Activated naive CD4-positive, alpha-beta T cell treated with anti-CD3 and anti-CD28 coated beads, Interleukin-2, amount 50 U/mL, for 16 hours (primary cell): ENCODE data around the gene CA5A.
"Not testable (repeated sequence)": the region's sequence is repeated elsewhere in the genome, so short reads cannot be mapped to it uniquely, and the experiment has no call there.

Source experiments
- DNase-seq: peaks from one replicate; pipeline ENCODE4 v3.0.0-alpha.2; 2020

Gene CA5A

DNA sequence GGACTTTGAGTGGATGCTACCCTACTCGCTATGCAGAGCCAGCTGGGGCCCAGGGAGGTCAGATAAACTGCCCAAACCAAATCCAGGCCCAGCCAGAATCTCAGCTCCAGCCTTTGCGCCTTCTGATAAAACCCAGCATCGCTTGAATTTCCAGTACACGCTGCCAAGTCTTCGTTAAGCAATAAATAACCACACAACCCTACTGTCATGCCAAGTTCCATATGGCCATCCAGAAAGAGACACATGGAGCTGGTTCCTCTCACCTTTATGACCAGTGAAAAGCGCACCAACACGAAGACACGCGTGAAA, 73.0 kb downstream of the CA5A start:
- not testable (repeated sequence) for DNase-seq

DNA sequence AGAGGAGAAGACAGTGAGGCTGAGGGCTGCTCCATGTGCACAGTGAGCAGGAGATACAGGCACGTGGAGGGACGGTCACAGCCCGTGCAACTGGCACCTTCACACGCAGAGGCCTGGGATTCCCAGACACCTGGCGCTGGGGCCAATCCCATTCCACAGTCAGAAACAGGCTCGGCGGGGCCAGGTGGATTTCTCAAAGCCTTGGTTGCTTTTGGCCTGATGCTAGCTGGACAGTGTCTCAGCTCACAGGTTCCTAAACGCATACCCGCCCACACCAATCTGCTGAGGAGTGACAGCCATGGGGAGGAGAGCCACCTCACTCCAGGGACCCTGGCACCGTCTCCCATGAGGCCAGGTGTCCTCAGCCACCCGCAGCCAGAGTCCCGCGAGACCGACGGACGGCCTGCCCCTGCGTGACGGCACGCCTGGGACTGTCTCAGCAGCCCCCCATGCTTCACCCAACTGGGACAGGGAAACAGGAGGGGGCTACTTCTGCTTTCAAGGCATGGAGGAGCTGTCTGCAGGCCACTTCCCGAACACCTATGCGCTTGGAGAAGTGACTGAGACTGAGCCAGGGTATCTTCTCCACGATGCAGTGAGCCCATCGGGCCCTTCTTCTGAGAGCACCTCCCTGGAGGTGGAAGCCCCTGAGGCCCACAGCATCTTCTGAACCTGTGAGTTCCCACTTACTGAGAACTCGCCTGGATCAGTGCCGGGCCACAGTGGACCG, 73.6 kb downstream of the CA5A start:
- not testable (repeated sequence) for DNase-seq

DNA sequence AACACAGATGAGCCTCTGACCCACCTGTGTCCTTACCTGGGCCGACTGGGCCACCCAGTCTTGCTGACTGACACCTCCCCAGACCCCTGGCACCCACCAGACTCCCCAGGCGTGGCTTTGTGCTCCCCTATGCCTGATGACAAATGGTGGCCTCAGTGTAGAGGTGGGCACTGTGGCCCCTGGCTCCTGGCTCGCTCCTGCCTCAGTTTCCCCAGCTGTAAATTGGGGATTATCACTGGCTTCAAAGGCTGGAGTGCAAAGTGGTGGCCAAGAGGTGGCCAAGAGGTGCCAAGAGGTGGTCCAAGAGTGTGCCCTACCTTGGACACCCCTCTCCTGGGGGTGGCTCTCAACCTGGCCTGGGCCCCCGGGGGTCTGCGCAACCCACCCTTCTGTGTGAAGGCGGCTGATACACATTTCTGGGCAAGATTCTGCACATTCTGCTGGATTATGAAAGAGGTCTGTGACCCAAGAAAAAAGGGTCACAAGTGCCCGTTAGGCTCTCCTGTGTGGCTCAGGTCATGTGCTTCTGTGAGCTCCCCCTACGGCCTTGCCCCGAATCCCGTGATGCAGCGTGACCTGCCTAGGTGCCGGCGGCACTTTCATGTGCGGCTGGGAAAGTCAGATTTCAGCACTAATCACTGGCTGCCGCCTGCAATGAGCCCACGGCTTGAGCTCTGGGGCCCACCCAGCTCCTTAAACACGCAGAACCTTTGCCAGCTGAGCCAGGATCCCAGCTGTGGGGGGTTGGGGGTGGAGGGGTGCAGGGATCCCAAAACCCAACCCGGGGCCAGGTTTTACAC, 74.8 kb downstream of the CA5A start:
- not testable (repeated sequence) for DNase-seq

DNA sequence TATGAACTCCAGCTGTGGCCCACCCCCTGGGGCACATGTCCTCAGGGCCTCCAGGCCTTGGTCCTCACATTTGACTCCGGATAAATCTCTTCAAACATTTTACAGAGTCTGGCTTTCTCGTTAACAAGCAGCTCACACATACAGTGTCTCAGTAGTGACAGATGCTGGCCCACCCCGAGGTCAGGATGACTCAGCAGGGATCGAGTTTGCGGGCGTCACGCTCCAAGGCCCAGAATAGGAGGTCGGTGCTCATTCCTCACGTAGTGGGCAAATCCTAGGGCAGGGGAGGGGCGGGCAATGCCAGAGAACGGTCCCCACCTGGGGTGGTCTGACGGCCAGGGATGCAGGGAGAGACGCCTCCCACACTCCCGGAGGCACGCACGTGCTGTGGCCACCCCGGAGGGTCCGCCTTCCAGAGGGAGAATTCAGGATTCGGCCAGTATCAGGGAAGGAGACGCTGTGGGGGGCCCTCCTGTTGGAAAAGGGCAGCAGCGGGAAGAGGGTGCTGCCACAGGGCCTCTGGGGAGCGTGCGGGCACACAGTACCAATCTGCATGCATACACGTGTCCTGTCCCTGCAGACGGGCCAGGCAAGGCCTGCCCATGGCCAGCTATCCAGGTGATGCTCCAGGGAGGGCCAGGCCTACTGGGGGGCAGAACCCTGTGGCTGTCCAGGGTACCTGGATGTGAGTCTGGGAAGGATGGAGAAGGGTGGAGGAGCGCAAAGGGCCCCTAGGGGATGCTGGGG, 75.6 kb downstream of the CA5A start:
- no peak for DNase-seq

DNA sequence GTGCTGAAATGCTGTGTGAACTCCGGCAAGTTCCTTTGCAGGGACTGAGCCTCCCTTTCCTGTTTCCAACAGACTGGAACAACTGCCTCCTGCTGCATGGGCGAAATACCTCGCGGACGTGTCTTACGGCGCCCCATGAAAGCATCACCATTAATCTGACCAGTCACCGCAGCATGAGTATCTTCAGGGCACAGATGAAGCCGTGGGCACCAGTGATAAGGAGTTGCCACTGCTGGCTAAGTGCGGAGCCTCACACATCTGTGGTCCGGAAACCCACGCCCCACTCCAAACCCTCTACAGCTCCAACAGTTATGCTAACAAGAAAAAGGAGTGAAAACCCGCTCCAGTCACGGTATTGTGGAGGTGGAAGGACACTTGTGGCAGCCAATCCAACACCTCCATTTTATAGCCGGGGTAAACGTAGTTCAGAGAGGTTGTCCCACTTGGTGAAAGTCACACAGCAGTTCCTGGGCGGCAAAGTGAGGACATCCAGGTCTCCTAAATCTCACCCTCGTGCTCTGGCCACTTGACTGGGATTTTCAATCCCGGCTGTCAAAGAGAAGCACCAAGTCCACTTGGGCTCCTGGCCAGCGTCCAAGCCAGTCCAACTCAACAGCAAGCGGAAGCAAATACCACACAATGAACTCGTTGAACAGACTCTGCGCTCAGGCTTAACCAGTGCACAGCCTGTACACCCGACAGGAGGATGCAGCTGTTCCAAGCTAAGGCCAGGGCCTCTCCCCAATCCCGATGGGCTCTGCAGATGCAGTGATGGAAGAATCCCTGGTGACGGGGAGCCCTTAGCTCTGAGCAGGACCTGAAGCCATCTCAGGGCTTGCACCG, 78.0 kb downstream of the CA5A start:
- DNase-seq, result not testable (repeated sequence)

DNA sequence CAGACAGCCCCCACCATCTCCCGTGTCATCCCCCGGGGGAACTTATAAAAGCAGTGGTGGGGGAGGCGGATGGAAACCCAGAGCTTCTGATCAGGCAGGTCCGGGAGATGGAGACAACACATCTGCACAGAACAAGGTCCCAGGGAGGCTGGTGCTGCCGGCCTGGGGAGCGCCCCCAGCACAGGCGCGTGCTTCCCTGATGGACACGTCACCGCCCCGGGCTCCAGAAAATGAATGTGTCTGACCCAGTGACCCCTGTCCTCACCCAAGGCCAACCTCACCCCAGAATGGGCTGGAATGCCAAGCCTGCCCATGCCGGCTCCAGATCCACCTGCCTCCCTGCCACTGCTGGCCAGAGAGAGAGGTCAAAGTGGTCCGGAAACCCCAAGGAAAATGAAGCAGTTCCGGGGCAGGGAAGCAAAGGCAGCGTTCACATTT, 79.5 kb downstream of the CA5A start:
- DNase-seq, result no peak

DNA sequence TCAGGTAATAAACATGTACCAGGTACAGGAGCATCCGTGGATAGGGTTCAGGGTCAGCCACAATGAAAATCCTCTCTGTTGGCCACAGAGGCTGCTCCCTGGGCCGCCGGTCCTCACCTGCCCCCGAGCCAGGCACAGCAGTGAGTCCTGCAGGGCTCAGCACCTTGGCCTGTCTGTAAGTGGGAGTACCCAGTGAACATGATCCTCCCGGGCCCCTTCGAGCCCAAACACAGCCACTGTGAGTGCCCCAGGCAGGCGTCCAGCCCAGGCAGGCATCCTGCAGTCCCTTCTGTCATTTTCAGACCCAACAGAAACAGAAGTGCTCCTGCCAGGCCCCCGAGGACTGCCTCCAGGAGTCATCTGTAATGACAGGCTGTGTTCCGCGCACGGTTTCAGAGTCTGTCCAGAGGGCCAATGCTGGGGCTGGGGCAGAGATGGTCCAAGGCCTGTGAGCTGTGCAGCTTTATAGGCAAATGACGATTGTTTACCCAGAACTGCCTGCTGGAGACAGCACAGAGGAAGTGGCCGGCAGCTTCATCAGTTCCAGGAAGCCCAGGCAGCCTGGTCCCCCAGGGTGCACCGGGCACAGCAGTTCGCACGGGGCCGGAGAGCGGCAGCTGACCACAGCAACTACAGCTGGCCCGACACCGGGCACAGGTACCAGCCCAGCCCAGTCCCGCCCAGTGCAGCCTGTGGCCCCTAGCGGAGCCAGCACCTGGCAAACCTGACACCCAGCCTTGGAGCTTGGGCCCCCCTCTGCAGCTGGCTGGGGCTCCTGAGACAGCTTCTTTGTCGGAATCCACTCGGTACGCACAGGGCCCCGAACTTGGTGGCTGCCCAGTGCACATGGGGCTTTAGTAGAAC, 80.2 kb downstream of the CA5A start:
- DNase-seq, result no peak

DNA sequence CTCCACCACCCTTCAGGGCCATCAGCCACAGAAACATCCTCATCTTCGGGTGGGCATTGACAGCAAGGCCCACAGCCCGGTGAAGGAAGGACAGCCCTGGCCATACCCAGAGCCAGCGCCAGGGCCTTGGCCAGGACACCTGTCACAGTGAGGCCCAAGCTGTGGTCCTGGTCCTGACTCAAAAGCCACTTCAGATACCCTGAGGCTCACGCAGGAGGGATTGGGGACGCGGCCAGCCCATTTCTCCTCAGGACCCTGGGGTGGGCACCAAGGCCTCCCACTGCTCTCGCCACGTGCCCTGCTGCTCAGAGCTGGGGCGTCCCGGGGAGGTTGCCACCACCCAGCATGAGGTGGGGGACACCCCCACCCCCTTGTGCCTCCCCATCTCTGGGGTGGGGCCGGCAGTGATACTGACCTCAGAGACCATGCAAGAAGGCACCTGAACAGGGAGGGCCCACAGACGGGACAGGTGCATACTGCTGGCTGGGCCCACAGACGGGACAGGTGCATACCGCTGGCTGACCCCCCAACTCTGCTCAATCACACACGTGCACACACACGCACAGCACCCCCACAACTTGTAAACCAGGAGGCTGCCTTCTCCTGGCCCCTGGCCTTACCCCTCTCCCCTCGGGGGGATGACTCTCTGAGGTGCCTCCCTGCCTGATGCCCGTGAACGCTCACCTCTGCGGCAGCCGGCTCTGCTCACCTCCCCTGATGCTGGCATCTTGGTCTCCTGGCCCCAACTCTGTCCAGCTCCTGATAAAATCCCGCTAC, 81.2 kb downstream of the CA5A start:
- DNase-seq, result no peak

DNA sequence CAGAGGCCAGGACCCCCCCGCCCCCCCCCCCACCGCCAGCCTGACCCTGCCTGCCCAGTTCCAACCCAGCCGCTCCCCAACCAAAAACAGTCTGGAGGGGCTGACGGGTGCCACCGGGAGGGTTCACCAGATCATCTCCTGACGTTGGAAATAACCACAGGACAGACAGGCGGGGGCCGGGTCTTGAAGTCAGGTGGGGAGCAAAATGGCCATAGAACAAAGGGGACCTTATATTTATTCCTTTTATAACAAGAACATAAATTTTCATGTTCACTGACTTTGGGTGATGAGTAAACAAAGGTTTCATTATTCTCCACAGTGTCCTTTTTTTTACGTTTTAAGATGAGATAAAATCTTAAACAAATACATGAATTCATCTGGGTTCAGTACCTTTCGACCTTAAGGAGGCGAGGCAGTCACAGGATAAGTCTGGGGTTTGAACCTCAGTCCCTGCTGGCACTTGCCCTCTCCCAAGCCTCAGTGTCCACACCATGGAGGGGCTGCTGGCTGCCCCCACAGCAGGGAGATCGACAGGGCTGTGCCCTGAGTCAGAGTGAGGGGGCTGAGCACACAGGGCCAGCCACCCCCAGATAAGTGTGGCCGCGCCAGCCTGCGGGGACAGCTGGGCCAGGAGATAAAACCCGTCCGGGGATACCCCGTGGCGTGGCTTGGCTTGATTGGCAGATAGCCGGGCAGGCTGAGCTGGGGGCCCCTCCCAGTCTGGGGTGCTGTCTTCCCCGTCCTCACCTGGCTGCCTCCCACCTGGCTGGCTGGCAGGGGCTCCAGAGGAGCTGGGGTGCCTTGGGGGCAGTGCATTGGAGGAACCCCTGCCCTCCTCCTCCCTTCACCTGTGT, 82.0 kb downstream of the CA5A start:
- DNase-seq, result no peak

DNA sequence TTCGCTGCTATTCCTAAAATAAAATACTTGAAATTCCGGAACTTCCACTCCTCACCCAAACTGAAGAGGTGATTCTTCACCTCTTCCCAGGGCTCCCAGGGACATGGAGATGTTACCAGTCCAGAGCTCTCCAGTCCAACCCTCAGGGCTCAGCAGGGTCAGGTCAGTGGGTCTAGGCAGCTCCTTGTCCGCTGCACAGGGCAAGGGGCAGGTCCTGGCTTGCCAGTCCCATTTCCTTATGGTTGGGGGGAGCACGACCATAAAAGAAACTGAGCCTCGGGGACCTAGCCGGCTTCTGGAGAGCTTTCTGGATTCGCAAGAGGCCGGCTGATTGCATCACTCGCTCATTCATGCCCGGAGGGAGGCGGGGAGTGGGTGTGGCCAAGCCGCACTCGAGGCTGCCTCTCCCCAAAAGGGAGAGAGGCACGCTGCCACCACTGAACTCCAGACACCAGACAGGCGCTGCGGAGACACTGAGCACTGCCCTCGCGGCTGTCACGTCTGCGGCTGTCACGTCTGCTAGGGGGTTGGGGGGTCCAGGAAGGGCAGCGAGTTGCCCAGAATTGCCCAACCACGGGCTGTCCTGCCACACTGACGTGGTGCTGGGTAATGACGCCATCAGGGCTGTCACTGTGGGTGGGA, 82.8 kb downstream of the CA5A start:
- peak; percentile 86 for DNase-seq

DNA sequence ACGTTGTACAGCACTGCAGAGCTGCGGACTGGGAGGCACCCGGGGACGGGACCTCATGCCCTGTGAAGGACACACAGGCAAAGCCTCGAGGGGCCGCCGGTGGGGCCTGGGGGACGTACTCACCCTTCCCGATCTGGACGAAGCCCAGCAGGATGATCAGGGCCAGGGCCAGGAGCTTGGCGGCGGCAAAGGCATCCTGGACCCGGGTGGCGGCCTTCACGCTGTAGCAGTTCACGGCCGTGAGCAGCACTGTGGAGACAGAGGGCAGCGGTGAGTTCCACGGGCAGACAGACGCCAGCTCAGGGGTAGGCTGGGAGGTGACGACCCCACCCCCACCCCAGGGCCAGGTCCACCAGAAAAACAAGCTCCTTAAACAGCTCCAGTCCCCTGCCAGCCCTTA, 84.7 kb downstream of the CA5A start:
- DNase-seq, result no peak

DNA sequence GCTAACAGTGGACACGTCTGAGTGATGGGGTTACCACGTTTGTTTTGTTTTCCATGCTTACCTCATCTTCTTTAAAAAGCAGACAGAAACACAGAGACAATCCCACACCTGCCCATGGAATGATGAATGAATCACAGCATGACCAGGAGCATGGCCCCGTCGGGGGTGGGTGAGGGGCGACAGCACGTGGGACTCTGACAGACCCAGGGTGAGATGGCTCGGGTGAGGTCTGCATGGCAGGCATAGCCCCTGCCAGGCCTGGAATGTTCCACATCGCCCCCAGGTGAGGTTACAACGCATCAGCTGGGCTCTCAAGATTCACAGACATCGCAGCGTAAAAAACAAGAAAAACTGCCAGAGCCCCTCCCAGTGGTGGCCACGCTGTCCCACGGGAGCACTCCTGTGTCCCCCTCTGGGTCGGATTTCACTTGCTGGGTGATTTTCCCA, 85.2 kb downstream of the CA5A start:
- no peak for DNase-seq

DNA sequence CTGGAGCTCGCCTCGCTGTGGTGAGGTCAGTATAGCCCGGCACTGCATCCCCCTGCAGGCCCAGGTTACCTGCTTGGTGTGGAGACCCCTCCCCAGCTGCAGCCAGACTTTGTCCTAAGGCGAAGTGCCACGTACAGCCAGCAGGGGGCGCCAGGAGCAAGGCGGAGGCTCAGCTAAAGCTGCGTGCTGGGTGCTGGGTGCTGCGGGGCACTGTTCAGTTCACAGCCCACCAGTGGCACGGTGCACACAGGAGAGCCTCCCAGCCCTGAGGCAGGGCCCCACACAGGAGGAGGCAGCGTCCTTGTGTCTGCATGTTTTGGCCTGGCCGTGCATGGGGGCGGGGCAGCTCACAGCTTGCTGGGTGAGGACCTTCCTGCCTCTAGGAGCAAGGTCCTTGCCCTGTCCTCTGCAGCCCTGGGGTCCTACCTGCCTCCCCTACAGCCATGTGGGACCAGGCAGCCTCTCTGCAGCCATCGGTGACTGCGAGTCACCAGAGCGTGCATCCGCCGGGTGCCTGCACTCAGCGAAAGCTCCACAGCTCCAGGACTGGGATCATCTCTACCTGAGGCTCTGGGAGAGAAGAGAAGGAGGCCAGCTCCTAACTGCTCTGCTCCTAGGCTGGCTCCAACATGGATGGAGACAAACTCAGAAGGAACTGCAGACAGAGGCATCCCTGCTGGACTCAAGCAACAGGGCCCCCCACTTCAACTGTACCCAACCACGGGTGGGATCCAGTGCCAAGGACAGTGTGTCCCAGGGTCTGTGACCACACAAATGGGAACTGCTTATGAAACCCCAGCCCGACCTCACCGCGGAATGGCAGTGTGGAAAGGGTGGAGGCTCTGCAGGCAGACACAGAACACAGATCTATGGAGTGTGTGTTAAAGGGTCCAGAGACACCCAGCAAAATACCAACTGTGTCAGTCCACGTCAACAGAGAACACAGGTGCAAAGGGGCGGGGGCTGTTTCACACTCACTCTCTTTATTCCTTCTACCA, 86.0 kb downstream of the CA5A start:
- peak; percentile 71 for DNase-seq

DNA sequence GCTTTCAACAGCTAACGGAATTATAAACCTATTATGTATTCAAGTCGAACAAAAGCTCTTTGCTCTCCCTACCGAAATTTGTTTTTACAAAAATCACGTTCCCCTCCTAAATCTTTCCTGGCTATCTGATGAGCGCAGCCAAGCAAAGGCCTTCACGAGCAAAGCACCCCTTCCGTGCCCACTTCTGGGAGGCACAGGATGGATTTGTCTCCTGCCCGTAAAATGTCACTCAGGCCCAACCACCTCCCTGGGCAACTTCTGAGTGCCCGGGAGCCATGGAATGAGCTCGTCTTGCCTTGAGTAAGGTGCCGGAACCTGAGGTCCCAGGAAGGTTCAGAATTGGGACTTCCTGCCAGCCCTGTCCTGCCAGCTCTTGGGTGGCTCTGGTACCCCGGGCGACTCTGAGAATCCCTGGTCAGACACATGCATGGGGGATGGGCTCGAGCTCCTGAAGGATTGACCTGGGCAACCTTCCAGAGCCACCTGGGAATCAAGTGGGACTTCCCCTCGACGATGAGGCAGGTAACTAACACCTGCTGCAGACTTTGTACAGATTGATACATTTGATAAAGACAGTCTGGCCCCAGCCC, 86.8 kb downstream of the CA5A start:
- no peak for DNase-seq

DNA sequence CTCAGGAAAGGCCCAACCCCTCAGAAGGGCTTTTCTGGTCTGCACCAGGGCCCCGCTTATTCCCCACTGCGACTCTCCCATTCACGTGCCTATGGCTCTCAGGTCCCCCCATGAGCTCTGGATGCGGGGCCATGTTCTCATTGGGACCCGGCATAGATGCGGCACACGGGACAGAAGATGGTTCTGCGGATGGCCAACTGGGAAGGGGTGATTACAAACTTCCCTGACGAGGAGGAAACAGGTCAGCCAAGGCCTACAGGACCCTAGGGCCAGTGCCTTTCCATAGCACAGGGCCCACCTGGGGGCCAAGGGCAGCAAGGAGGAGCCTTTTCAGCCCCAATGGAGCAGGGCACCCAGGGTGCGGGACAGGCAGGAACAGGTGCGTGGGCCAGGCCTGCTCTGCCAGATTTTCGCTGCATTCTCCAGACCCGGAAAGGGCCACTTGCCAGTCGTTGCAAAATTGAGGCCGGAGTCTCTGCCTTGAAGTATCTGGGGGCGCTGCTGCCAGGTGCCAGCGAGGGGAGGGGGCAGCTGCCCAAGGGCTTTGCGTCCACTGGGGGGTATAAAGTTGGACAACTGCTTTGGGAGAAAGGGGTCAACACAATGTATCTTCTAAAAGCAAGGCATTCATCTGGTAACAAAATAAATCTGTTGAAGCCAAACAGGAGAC, 87.5 kb downstream of the CA5A start:
- DNase-seq, result no peak

DNA sequence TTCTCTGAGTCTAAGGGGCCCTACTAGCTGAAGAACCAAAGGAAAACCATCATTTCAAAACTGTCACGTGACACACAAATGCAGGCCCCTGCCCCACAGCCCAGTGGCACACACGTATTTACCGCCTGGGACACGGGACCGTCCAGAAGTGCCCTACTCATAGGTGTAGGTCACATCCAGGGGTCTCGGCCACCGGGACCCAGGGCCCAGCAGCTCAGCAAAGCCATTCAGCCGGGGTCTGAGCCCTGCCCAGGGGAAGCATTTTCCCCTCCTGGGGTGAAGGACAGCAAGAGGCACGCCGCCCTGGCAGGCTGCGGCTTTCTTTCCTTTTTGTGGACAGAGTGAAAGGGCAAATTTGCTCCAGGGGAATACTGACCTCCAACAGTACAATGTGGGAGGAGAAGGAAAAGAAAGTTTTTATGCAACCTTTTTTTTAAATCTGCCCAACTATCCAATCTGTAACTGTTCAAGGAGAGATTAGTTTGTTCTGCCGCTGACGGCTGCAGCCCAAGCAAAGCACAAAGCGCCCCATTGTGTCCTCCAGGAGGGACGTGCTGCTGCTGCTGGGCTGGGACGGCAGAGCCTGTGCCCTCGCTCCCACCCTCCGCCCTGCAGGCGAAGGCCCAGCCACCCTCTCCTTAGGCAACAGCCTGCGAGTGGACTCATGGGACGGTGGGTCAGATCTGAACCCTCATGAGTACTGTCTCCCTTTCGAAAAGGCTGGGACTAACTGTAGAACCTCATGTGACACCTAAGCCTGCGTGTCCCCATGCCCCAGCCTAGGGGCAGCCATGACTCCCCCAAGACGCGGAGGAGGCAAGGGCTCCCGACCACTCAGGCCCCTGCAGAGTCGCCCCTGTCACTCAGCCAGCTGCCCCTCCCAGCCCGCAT, 88.3 kb downstream of the CA5A start:
- DNase-seq, result no peak
